Uterus (tissue), 4 donors: ENCODE results near the gene VMP1. TPM values are rescaled to one million over a fixed set of nuclear protein-coding genes. Genes with fewer than 3 reads are reported as not detected.
"Not testable (repeated sequence)": the region's sequence is repeated elsewhere in the genome, so short reads cannot be mapped to it uniquely, and the experiment has no call there.

Source experiments
- DNase-seq, 2 donors: peaks; one replicate each; pipeline ENCODE4 v3.0.0-alpha.2; 2019 to 2020
- H3K27ac ChIP-seq, 2 donors: fragments of 200-600 bp; sonication (generic); 1 replicate in 1 of 2; 2 replicates in 1 of 2; pipeline ENCODE4 v1.5.1; 2016 to 2018
- H3K27me3 ChIP-seq, 2 donors: fragments of 200-600 bp; sonication (generic); one replicate each; pipeline ENCODE4 v1.5.1; 2018 to 2019; ENCODE audit warnings: control low read depth in 1 of 2
- H3K36me3 ChIP-seq, 2 donors: fragments of 200-600 bp; sonication (generic); one replicate each; pipeline ENCODE4 v1.5.1; 2019; ENCODE audit warnings: control low read depth in 1 of 2
- H3K4me1 ChIP-seq, 2 donors: fragments of 200-600 bp; sonication (generic); one replicate each; pipeline ENCODE4 v1.5.1; 2018 to 2019; ENCODE audit warnings: control low read depth in 1 of 2
- H3K4me3 ChIP-seq, 2 donors: fragments of 200-600 bp; sonication (generic); 1 replicate in 1 of 2; 2 replicates in 1 of 2; pipeline ENCODE4 v1.5.1; 2018 to 2019; ENCODE audit warnings: mild to moderate bottlenecking in 1 of 2
- H3K9me3 ChIP-seq, 2 donors: fragments of 200-600 bp; sonication (generic); one replicate each; pipeline ENCODE4 v1.5.1; 2019; ENCODE audit warnings: control low read depth in 1 of 2
- POLR2A ChIP-seq, 2 donors: fragments of 450-650 bp; IDR thresholded peaks; one replicate each; pipeline ENCODE4 v1.6.1; 2016; ENCODE audit warnings: antibody characterized with exemption in 2 of 2, mild to moderate bottlenecking in 1 of 2, moderate library complexity in 1 of 2
- intact Hi-C: fragments of 100-400 bp; cut with DNase I; formaldehyde crosslinking; loops from one replicate; pipeline ENCODE4 v1.15.1; 2023; ENCODE audit warnings: low total_unique reads
- total RNA-seq, 4 donors: library from RNA; depleted of rRNA in 3 of 4; stranded (reverse); fragments of >200 nt in 3 of 4; gene quantifications; one replicate each; pipeline versions ENCODE4 v1.1.0 to v1.2.4, GENCODE V29; 2014 to 2023
- TF ChIP-seq, protein P1 (sequence below), 4 experiments: fragments of 200-600 bp in 2 of 4; fragments of 450-650 bp in 2 of 4; sonication (generic) in 2 of 4; IDR thresholded peaks; one replicate each; pipeline ENCODE4 v1.5.1; 2016 to 2019; ENCODE audit warnings: antibody characterized with exemption in 4 of 4, mild to moderate bottlenecking in 2 of 4, moderate library complexity in 1 of 4
- donor health status: DM: yes; HTN: yes; CAD: no.

The VMP1 gene
- total RNA-seq, 4 donors from 2014 or later: 92.7 to 251 (median 150) TPM

DNA sequence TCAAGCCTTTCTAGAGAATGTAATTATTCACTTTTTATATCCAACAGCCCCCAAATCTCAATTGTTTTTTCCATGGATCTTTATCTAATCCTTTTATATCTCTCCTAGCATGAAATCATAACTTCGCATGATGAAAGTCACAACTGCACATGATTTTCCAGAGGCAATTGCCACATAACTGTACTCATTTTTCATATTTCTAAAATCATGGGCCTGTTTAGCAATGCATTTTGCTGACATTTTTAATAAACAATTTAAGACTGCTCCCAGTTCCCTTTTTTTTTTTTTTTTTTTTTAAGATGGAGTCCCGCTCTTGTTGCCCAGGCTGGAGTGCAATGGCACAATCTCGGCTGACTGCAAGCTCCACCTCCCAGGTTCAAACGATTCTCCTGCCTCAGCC, 83.5 kb downstream of the VMP1 start:
- no peak for DNase-seq
- Histone ChIP-seq H3K4me1 (no peaks in the 10 kb centered on the region), H3K27ac (no peak overlapping the region), H3K27me3 (no peaks in the 10 kb centered on the region), H3K36me3 (no peaks in the 10 kb centered on the region), H3K4me3 (no peak overlapping the region), H3K9me3 (no peaks in the 10 kb centered on the region)
- intact Hi-C loops: no loop called here
- TF ChIP-seq, protein P1, sequence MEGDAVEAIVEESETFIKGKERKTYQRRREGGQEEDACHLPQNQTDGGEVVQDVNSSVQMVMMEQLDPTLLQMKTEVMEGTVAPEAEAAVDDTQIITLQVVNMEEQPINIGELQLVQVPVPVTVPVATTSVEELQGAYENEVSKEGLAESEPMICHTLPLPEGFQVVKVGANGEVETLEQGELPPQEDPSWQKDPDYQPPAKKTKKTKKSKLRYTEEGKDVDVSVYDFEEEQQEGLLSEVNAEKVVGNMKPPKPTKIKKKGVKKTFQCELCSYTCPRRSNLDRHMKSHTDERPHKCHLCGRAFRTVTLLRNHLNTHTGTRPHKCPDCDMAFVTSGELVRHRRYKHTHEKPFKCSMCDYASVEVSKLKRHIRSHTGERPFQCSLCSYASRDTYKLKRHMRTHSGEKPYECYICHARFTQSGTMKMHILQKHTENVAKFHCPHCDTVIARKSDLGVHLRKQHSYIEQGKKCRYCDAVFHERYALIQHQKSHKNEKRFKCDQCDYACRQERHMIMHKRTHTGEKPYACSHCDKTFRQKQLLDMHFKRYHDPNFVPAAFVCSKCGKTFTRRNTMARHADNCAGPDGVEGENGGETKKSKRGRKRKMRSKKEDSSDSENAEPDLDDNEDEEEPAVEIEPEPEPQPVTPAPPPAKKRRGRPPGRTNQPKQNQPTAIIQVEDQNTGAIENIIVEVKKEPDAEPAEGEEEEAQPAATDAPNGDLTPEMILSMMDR (IDR thresholded peaks at IDR 0.05): no peak
- no peak for TF ChIP-seq POLR2A (IDR thresholded peaks at IDR 0.05)

DNA sequence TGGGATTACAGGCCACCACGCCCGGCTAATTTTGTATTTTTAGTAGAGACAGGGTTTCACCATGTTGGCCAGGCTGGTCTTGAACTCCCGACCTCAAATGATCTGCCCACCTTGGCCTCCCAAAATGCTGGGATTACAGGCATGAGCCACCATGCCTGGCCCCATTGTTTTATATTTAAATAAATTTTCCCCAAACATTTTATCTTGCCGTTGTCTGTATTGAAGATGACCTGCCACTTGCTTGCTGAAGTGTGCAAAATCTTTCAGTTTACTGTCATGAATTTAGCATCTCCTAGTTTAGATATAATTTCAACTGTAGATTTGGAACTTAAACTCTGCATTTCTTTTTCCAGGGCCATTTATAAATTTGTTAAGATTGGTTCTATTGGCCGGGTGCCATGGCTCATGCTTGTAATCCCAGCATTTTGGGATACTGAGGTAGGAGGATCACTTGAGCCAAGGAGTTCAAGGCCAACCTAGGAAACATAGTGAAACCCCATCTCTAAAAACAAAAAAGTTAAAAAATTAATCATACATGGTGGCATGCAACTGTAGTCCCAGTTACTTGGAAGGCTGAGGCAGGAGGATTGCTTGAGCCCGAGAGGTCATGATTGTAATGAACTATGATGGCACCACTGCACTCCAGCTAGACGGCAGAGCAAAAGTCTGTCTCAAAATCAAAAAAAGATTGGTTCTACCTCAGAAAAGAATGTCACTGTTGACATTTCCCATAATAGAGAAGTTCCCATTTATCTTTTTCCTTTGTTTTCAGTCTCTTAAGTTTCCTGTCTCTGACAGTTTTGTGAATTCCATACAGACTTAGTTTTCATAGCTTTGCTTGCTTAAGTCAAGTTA, 84.4 kb downstream of the VMP1 start:
- H3K4me1 ChIP-seq: no peaks in the 10 kb centered on the region
- H3K27me3 ChIP-seq: no peaks in the 10 kb centered on the region
- no peaks in the 10 kb centered on the region for H3K36me3 ChIP-seq
- H3K9me3 ChIP-seq: no peaks in the 10 kb centered on the region
- no peak for DNase-seq
- H3K4me3 ChIP-seq: no peak overlapping the region
- TF ChIP-seq POLR2A (IDR thresholded peaks at IDR 0.05): no peak
- TF ChIP-seq, protein P1 (IDR thresholded peaks at IDR 0.05): no peak
- intact Hi-C loops: no loop called here
- H3K27ac ChIP-seq: no peak overlapping the region

DNA sequence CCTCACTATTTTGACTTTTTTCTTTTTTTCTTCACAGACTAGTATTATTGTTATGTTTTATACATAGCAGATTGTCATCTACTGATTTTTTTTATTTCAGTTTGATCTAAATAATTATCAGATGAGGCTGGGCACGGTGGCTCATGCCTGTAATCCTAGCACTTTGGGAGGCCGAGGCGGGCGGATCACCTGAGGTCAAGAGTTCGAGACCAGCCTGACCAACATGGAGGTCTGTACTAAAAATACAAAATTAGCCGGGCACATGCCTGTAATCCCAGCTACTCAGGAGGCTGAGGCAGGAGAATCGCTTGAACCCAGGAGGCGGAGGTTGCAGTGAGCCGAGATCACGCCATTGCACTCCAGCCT, 85.0 kb downstream of the VMP1 start:
- H3K36me3 ChIP-seq, intact Hi-C loops, DNase-seq, H3K27me3 ChIP-seq, H3K4me3 ChIP-seq, H3K27ac ChIP-seq, H3K9me3 ChIP-seq, H3K4me1 ChIP-seq: not testable (repeated sequence)

DNA sequence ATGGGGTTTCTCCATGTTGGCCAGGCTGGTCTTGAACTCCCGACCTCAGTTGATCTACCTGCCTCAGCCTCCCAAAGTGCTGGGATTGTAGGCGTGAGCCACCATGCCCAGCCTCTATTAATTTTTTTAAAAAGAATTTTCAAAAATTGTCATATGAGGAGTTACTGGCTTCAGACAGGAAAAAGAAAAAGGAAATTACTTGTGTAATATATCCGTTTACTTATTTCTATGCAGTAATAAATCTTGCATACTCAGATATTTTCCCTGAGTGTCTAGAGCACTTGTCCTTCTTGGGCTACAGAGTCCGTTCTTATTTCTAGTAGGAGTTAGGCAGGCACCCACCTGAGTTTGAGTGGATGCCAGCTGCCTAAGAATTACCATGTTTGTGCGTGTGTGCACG, 85.8 kb downstream of the VMP1 start:
- DNase-seq: no peak
- H3K4me1 ChIP-seq: no peaks in the 10 kb centered on the region
- no peaks in the 10 kb centered on the region for H3K36me3 ChIP-seq
- H3K27me3 ChIP-seq: no peaks in the 10 kb centered on the region
- H3K4me3 ChIP-seq: no peak overlapping the region
- no peak overlapping the region for H3K27ac ChIP-seq
- TF ChIP-seq, protein P1 (IDR thresholded peaks at IDR 0.05): no peak
- intact Hi-C loops: no loop called here
- H3K9me3 ChIP-seq: no peaks in the 10 kb centered on the region

DNA sequence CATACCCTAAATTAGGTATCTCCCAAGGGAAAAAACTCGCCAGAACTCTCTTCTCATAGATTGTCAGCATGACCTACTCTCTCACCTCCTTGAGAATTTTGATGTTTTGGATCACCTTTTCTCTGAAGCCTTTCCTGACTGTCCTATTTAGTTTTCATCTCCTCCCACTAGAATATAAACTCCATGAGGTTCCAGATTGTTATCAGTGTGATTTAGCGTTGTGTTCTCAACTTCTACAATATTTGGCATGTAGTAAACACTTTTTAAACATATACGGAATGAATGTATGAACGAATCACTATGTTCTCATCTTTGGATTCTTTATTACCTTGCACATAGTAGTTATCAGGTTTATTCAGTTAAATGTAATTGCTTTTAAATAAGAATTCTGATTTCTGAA, 88.7 kb downstream of the VMP1 start:
- TF ChIP-seq POLR2A (IDR thresholded peaks at IDR 0.05): no peak
- TF ChIP-seq, protein P1 (IDR thresholded peaks at IDR 0.05): no peak
- H3K9me3 ChIP-seq: no peaks in the 10 kb centered on the region
- H3K36me3 ChIP-seq: no peaks in the 10 kb centered on the region
- no peaks in the 10 kb centered on the region for H3K27me3 ChIP-seq
- no peak for DNase-seq
- H3K4me3 ChIP-seq: no peak overlapping the region
- intact Hi-C loops: no loop called here
- no peaks in the 10 kb centered on the region for H3K4me1 ChIP-seq
- no peak overlapping the region for H3K27ac ChIP-seq
